ENCODE data around the gene NELFCD.
A peak's percentile ranks its signal among the peaks of the same experiment; 100 is the strongest.

The NELFCD gene

GRCh38 chr20:59042151-59042795 is 61.2 kb downstream of the NELFCD start, which contains the start of gene PRELID3B:
Gene PRELID3B, minus strand, starts transcription at chr20:59042786. Its CDS starts 56 bp downstream, at chr20:59042730.
- Histone ChIP-seq H3K4me3 (ENCODE audit: low read depth in 1 of 5, low read length in 5 of 5) (peak within 1 kb of the TSS; percentile 78 to 88 (median 79)), H3K27me3 (ENCODE audit: control insufficient read depth in 5 of 5, insufficient read depth in 4 of 5, low read length in 5 of 5) (no peaks in the 10 kb centered on the region), H3K9me3 (ENCODE audit: control insufficient read depth in 5 of 5, low read length in 5 of 5) (no peaks in the 10 kb centered on the region), H3K36me3 (ENCODE audit: control insufficient read depth in 5 of 5, insufficient read depth in 5 of 5, low read length in 5 of 5) (peaks cover 8 to 17% (median 8%) of the 10 kb centered on the region in 5 donors), H3K4me1 (ENCODE audit: control insufficient read depth in 5 of 5, insufficient read depth in 5 of 5, low read length in 5 of 5) (peaks cover 0 to 34% (median 31%) of the 10 kb centered on the region in 5 donors), H3K27ac (ENCODE audit: low read depth, low read length) (peak within 1 kb of the TSS; percentile 85), H3K9ac (ENCODE audit: low read length in 5 of 5) (peak within 1 kb of the TSS; percentile 44 to 88 (median 79))

GRCh38 chr20:59042796-59043631 is 62.0 kb downstream of the NELFCD start:
- H3K9ac ChIP-seq (ENCODE audit: low read length in 5 of 5), result peak overlapping the region in 4 of 5 donors; percentile 17 to 87 (median 64)

GRCh38 chr20:59043698-59044097 is 62.6 kb downstream of the NELFCD start:
- Histone ChIP-seq H3K9me3 (ENCODE audit: control insufficient read depth in 5 of 5, low read length in 5 of 5) (no peaks in the 10 kb centered on the region), H3K27ac (ENCODE audit: low read depth, low read length) (peak overlapping the region; percentile 85), H3K4me3 (ENCODE audit: low read depth in 1 of 5, low read length in 5 of 5) (no peak overlapping the region), H3K27me3 (ENCODE audit: control insufficient read depth in 5 of 5, insufficient read depth in 4 of 5, low read length in 5 of 5) (no peaks in the 10 kb centered on the region), H3K4me1 (ENCODE audit: control insufficient read depth in 5 of 5, insufficient read depth in 5 of 5, low read length in 5 of 5) (peaks cover 0 to 47% (median 44%) of the 10 kb centered on the region in 5 donors), H3K9ac (ENCODE audit: low read length in 5 of 5) (no peak overlapping the region), H3K36me3 (ENCODE audit: control insufficient read depth in 5 of 5, insufficient read depth in 5 of 5, low read length in 5 of 5) (peaks cover 0 to 6% (median 0%) of the 10 kb centered on the region in 5 donors)

More at GRCh38 chr20:59042796-59043631, 62.0 kb downstream of the NELFCD start:
- H3K4me1 ChIP-seq (ENCODE audit: control insufficient read depth in 5 of 5, insufficient read depth in 5 of 5, low read length in 5 of 5), result peaks cover 0 to 40% (median 38%) of the 10 kb centered on the region in 5 donors
- H3K4me3 ChIP-seq (ENCODE audit: low read depth in 1 of 5, low read length in 5 of 5), result peak overlapping the region in 4 of 5 donors; percentile 78 to 88 (median 80)
- H3K9me3 ChIP-seq (ENCODE audit: control insufficient read depth in 5 of 5, low read length in 5 of 5), result no peaks in the 10 kb centered on the region
- no peaks in the 10 kb centered on the region for H3K27me3 ChIP-seq (ENCODE audit: control insufficient read depth in 5 of 5, insufficient read depth in 4 of 5, low read length in 5 of 5)
- peak overlapping the region; percentile 85 for H3K27ac ChIP-seq (ENCODE audit: low read depth, low read length)
- H3K36me3 ChIP-seq (ENCODE audit: control insufficient read depth in 5 of 5, insufficient read depth in 5 of 5, low read length in 5 of 5), result peaks cover under 1 to 10% (median 1%) of the 10 kb centered on the region in 5 donors

- Histone ChIP-seq H3K9me3 (ENCODE audit: control insufficient read depth in 5 of 5, low read length in 5 of 5) (no peaks in the 10 kb centered on the region), H3K4me1 (ENCODE audit: control insufficient read depth in 5 of 5, insufficient read depth in 5 of 5, low read length in 5 of 5) (peaks cover 0 to 50% (median 44%) of the 10 kb centered on the region in 5 donors), H3K27me3 (ENCODE audit: control insufficient read depth in 5 of 5, insufficient read depth in 4 of 5, low read length in 5 of 5) (no peaks in the 10 kb centered on the region), H3K36me3 (ENCODE audit: control insufficient read depth in 5 of 5, insufficient read depth in 5 of 5, low read length in 5 of 5) (peaks cover 0 to 6% (median 0%) of the 10 kb centered on the region in 5 donors), H3K4me3 (ENCODE audit: low read depth in 1 of 5, low read length in 5 of 5) (no peak overlapping the region), H3K9ac (ENCODE audit: low read length in 5 of 5) (no peak overlapping the region), H3K27ac (ENCODE audit: low read depth, low read length) (peak overlapping the region; percentile 85)
Observed at GRCh38 chr20:59044295-59044694, 63.2 kb downstream of the NELFCD start.
